Heart left ventricle (tissue), 13 donors: ENCODE measurements around the gene YEATS2.

Experiments
- POLR2A ChIP-seq, 2 donors: fragments of 450-650 bp; IDR thresholded peaks; one replicate each; pipeline ENCODE4 v1.6.1; 2017; ENCODE audit warnings: antibody characterized with exemption in 2 of 2, mild to moderate bottlenecking in 2 of 2, moderate library complexity in 2 of 2
- TF ChIP-seq, protein P1 (sequence below), 12 donors: fragments of 200-600 bp; sonication (generic) in 4 of 12; IDR thresholded peaks; one replicate each; pipeline versions ENCODE4 v1.5.0 to v1.8.0; 2018 to 2022; ENCODE audit warnings: antibody characterized with exemption in 12 of 12, mild to moderate bottlenecking in 5 of 12
- donor health status: ischemic (EF 13 %, LVEDD 7.1; RV severe dilation, severe dysfunction).
- donor health status: DM: no; HTN: yes; CAD: no.
- donor health status: DM: no; HTN: no; CAD: no.
- donor health status: ischemic (EF 25% LVEDD 6.9; RV normal size, moderate dysfunction).
- donor health status: ischemic (EF 25% LVEDD 5.7; RV mildly dilated, moderate dysfunction).
- donor health status: ischemic (EF 35%, LVEDD 5.7; RV mildly dilated, moderate dysfunction).
- donor health status: nonischemic (EF 11% LVEDD 7.7; RV severe dilation, severe dysfunction).
- donor health status: DM: yes; HTN: yes; CAD: no.
- donor health status: PGD.
- donor health status: ischemic (EF 29% LVEDD 5.4; RV normal size, mild dysfunction).
- donor health status: nonischemic (EF 23%, LVEDD 6.1; RV moderate dilation, normal function).

DNA sequence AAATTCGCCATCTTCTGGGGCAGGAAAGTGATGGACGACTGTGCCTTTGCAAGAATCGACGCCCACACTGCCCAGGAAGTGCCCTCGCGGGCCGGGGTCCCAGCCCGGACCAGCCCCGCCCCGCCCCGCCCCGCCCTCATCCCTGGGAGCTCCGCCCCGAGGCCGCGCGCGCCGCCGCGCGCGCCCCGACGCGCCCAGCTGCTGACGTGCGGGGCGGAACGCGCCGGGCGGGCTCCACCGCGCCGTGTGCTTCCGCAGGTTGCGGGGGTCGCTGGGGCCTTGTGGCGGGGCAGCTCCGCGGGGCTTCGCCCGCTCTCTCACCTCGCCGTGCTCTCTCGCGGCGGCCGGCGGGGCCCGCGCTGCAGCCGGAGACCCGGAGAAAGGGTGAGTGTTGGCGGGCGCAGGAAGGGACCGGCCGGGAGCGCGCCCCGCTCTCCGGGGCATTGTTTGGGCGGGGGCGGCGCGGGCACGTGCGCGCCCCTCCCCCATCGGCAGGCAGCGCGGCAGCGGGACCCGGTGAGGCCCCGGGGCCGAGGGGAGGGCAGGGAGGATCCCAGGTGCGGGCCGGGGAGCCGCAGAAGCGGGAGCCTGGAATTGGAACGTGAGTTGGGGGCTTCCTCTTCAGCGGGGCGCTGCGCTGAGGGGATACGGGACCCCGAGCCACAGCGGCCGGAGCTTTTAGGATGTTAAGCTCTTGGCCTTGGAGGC, at the start of gene YEATS2:
- TF ChIP-seq, protein P1, sequence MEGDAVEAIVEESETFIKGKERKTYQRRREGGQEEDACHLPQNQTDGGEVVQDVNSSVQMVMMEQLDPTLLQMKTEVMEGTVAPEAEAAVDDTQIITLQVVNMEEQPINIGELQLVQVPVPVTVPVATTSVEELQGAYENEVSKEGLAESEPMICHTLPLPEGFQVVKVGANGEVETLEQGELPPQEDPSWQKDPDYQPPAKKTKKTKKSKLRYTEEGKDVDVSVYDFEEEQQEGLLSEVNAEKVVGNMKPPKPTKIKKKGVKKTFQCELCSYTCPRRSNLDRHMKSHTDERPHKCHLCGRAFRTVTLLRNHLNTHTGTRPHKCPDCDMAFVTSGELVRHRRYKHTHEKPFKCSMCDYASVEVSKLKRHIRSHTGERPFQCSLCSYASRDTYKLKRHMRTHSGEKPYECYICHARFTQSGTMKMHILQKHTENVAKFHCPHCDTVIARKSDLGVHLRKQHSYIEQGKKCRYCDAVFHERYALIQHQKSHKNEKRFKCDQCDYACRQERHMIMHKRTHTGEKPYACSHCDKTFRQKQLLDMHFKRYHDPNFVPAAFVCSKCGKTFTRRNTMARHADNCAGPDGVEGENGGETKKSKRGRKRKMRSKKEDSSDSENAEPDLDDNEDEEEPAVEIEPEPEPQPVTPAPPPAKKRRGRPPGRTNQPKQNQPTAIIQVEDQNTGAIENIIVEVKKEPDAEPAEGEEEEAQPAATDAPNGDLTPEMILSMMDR (IDR thresholded peaks at IDR 0.05), result no peak
- peak in 1 of 2 donors; percentile 49 for TF ChIP-seq POLR2A (IDR thresholded peaks at IDR 0.05)
